ENCODE results near the gene RBM5.

The RBM5 gene

GRCh38 chr3:50122071-50122470, 33.4 kb downstream of the RBM5 start:
- no peak for DNase-seq

GRCh38 chr3:50122661-50123391, 34.1 kb downstream of the RBM5 start:
- DNase-seq = no peak

- no peak for DNase-seq
These were observed 34.8 kb downstream of the RBM5 start for GRCh38 chr3:50123394-50124051.

- DNase-seq = no peak
These were observed 35.5 kb downstream of the RBM5 start for GRCh38 chr3:50124052-50124799.

GRCh38 chr3:50124800-50125178, 36.1 kb downstream of the RBM5 start:
- no peak for DNase-seq

GRCh38 chr3:50125541-50126286, 37.0 kb downstream of the RBM5 start:
- DNase-seq = no peak

- DNase-seq = no peak
These were observed 37.8 kb downstream of the RBM5 start for GRCh38 chr3:50126287-50127211.

- no peak for DNase-seq
These were observed 38.6 kb downstream of the RBM5 start for GRCh38 chr3:50127251-50127691.

- DNase-seq = no peak
These were observed 39.3 kb downstream of the RBM5 start for GRCh38 chr3:50128001-50128400.

- no peak for DNase-seq
These were observed 41.7 kb downstream of the RBM5 start for GRCh38 chr3:50130436-50130835.

- DNase-seq = no peak
These were observed 43.9 kb downstream of the RBM5 start for GRCh38 chr3:50132421-50133282.

- no peak for DNase-seq
These were observed 44.5 kb downstream of the RBM5 start for GRCh38 chr3:50133283-50133615.

- no peak for DNase-seq
These were observed 45.6 kb downstream of the RBM5 start for GRCh38 chr3:50134367-50134766.

- no peak for DNase-seq
These were observed 47.2 kb downstream of the RBM5 start for GRCh38 chr3:50135964-50136363.

- DNase-seq = no peak
These were observed 48.1 kb downstream of the RBM5 start for GRCh38 chr3:50136714-50137405.

- no peak for DNase-seq
These were observed 48.8 kb downstream of the RBM5 start for GRCh38 chr3:50137531-50137930.

- no peak for DNase-seq
These were observed 49.8 kb downstream of the RBM5 start for GRCh38 chr3:50138266-50139200.

- no peak for DNase-seq
These were observed 50.6 kb downstream of the RBM5 start for GRCh38 chr3:50139308-50139707.

GRCh38 chr3:50139718-50140423, 51.2 kb downstream of the RBM5 start:
- no peak for DNase-seq
